T-helper 2 cell treated with Interferon-gamma antibody and Interleukin-4, amounts not matched to agents 100 ng/mL and 5 ng/mL, for 36 hours (primary cell): ENCODE data around the gene RTBDN. TPM values are rescaled to one million over a fixed set of nuclear protein-coding genes. Genes with fewer than 3 reads are reported as not detected.

ENCODE experiments used
- intact Hi-C: fragments of 100-400 bp; cut with micrococcal nuclease; formaldehyde crosslinking; loops from one replicate; pipeline ENCODE4 v1.15.1; 2023
- total RNA-seq: library from RNA; stranded (reverse); gene quantifications from 2 replicates; pipeline ENCODE4 v1.2.3, GENCODE V29; 2022

RTBDN gene
- total RNA-seq, 1 donor from 2014 or later = not detected

DNA sequence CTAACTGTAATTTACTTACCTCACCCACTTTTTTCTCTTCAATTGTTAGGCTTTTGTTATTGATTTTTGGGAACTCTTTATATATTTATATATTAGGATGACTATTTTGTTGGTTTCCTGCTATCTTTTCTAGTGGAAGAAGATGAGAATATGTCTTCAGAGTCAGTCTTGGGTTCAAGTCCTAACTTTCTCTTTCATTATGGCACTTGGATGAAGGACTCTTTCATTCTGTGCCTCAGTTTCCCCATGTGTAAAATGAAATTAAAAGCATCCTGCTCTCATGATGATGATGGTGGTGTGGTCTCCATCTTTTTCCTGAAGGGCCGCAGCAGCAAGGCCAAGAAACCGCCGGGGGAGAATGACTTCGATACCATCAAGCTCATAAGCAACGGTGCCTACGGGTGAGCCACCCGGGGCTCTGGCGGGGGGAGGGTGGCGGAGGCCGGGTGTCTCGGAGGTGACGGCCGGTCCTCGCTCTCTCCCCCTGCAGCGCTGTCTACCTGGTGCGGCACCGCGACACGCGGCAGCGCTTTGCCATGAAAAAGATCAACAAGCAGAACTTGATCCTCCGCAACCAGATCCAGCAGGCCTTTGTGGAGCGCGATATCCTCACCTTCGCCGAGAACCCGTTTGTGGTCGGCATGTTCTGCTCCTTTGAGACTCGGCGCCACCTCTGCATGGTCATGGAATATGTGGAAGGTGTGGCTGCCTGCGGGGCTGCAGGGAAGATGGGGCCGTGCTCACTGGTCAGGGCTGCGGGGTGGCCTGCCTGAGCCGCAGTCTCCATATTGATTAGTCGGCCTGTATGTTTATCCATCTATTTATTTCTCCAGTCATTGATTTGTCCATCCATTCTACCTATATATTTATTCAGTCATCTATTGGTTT lies 23.9 kb upstream of the RTBDN start:
- intact Hi-C loops = no loop called here

GRCh38 chr19:12856653-12857052 lies 22.3 kb upstream of the RTBDN start:
- intact Hi-C loops = no loop called here

- intact Hi-C loops = loop anchor here (1.0 to 5.0 kb wide), 3 partner anchors 81 to 171 kb away; no protein-coding TSS in a partner anchor
Measured at GRCh38 chr19:12847159-12848139, 13.1 kb upstream of the RTBDN start.

DNA sequence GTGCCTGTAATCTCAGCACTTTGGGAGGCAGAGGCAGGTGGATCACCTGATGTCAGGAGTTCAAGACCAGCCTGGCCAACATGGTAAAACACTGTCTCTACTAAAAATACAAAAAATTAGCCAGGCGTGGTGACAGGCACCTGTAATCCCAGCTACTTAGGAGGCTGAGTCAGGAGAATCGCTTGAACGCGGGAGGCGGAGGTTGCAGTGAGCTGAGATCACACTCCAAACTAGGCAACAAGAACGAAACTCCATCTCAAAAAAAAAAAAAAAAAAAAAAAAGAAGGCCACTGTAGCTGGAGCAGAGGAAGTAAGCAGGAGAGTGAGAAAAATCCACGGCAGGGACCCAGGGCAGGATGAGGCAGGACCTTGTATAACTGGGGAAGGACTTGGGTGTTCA lies 12.2 kb upstream of the RTBDN start:
- intact Hi-C loops = loop anchor here (1.0 to 5.0 kb wide), 3 partner anchors 80 to 170 kb away; no protein-coding TSS in a partner anchor

DNA sequence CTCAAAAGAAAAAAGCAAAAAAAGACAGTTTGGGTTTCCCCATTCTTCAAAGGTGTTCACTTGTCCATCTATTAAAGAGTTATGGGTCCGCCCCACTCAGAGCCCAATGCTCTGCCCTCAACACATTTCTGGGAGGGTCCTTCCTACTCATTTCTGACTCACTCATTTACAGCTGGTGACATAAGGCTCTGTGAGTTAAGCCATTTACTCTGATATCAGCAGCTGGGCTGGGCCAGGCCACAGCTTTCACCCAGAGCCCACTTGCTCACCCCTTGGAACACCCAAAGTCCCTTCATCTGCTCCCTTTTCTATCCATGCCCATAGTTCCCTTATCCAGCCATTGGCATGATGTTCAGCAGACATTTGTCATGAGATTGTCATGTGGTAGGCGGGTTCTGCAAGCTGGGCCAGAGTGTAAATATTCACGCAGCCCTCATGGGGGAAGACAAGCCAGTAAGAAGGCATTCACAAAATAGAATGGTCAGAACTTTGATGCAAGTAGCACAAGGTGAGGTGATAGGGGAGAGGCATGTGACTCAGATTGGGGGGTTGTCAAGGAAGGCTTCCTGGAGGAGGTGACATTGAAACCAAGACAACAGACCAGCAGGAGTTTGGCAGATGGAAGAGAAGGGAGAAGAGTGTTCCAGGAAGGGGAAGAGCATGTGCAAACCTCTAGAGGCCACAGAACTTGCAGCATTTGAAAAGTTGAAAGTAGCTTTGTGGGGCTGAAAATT lies 9.8 kb upstream of the RTBDN start:
- intact Hi-C loops = no loop called here

DNA sequence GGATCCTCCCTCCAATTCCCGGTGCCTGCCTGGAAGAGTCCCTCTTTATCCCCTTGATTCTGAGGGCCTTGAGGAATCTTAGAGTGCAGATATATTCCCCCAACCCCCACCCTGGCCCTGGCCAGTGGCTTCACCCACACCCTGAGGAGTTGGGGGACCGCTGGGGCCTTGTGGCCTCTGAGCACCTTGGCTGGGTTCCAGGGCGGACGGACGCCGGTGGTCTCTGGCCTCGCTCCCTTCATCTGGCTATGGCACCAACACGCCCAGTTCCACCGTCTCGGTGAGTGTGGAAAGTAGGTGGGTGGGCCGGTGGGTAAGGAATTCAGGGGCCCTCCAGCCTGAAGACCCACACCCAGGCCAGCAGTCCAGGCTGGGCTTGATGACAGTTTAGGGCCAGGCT lies 8.9 kb upstream of the RTBDN start:
- intact Hi-C loops = no loop called here

DNA sequence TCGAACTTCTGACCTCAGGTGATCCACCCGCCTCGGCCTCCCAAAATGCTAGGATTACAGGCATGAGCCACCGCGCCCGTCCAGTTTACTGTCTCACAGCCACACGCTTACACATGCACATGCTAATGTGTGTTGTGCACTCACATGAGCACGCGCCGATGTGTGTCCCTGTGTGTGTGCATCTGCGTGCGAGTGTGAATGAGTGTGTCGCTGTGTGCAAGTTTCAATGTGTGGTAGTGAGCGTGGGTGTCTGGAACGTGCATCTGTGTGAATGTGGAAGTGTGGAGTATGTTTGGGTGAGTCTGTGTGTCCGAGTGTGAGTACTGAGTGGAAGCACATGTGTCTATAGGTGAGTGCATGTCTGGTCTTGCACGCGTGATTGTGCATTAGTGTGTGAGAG lies 8.1 kb upstream of the RTBDN start:
- intact Hi-C loops = no loop called here

GRCh38 chr19:12841094-12841493 lies 6.7 kb upstream of the RTBDN start:
- intact Hi-C loops = no loop called here

DNA sequence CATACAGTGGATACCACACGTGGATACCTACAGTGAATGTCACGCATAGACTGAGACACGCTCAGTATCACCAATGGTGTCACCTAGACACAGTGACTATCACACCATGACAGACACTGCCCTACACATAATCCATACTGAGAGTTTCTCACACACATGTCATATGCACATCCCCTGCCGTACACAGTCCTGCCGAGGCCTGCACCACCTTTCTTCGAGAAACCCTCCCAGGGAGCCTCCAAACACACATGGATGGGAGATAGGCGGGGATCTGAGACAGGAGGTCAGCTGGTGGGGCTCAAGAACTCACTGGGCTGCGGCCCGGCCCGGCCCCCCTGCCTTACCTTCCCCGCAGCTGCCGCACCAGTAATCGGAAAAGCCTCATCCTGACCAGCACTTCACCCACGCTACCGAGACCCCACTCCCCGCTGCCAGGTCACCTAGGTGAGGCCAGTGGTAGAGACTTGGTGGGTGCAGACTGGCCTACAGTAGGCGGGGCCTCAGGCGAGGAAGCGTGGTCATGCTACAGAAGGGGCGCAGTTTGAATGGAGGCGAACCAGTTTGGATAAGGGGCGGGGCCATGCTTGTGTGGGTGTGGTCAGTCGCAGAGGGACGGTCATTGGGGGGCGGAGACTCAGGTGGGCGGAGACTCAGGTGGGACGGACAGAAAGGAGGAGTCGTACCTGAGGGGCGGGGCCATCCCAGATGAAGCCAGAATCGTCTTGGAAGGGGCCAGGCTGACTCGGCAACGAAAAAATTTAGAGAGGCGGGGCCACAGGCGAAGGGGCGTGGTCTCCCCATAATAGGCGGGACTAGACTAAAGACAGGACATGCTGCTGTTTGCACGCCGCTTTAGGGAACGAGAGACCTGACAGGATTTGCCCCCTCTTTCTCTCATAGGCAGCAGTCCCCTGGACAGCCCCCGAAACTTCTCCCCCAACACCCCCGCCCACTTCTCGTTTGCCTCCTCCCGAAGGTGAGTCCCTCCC lies 6.0 kb upstream of the RTBDN start:
- intact Hi-C loops = no loop called here

GRCh38 chr19:12838886-12839756 lies 4.7 kb upstream of the RTBDN start:
- intact Hi-C loops = no loop called here

DNA sequence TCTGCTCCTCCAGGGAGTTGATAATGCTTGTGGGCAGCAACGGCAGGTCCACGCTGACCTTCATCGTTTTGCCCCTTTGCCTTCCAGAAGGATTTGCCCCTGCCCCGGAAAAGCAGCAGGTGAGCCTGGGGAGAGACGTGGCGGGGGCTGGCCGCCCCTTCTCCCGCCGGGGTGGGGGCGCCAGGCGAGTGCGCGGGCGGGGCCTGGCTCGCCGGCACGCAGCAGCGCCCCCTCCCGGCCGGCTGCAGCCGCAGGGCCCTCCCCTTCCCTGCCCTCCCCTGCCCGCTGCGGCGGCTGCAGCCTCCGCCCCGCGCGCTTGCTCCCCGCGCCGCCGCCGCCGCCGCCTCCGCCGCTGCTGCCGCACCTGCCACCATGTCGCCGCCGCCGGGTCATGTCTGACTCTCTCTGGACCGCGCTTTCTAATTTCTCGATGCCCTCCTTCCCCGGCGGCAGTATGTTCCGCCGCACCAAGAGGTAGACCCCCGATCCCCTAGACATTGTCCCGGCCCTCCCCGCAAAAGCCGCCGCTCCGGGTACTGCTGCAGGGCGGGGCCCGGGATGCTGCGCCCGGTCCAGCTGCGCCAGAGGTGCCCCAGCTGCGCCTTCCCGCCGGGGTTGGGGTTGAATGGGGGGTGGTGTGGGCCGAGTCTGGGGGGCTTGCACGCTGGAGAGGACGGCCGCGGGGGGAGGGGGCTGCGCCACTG lies 4.0 kb upstream of the RTBDN start, which contains the start of gene MAST1:
Gene MAST1, plus strand, starts transcription at position 334 of the 704 bp plus-strand sequence. Its CDS starts 58 bp downstream, at position 392.
- intact Hi-C loops = no loop called here

GRCh38 chr19:12837225-12837624 lies 2.8 kb upstream of the RTBDN start:
- intact Hi-C loops = no loop called here

- intact Hi-C loops = no loop called here
Measured at GRCh38 chr19:12836529-12836863, 2.1 kb upstream of the RTBDN start.

DNA sequence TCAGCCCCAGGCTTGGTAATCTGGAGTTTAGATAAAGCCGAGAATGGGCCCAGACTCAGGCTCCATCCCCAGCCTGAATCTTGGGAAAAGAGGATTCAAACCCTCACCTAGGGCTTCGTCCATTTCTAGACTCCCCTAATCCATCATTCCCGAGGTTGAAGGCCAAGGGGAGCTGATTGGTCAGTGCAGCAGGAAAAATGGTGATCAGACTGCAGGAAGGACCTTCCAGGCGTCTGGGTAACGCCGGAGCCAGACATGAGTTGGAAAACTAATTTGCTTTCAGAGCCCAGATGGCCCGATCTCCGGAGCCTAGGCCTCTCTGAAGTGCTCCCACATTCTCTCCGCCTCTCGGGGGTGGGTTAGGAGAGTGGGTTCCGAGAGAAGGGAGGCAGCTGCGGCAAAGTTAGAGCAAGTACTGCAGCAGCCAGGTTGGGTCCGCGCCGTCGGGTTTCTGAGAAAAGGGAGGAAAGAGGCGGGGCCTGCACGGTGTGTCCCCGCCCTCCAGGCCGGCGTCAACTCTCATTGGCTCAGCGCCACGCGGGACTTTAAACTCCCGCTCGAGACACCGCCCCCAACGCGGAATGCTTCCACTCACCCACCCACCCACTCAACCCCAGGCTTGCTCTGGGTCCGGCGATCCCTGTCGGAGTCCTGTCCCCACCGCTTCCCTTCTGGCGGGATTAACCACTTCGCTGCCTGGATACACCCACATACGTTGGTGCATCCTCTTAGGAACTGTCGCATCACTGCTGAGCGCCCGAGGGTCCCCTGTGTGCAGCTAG lies 788 bp upstream of the RTBDN start:
- intact Hi-C loops = no loop called here

- intact Hi-C loops = no loop called here
Measured at GRCh38 chr19:12833738-12834565, 427 bp downstream of the RTBDN start.

DNA sequence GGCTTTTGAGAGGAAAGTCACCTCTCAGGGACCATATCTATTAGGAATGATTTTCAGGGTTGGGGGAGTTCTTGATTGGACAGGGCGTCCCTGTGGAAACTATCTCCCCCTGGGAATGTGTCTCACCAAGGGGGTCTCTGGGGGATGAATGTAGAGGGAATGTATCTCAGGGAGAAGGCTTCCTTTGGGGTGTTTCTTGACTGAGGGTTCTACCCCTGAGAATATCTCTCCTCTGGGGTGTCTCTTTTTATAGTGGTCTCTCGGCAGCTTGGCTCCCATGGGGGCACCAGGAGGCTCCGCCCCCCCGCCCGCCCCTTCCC lies 1.0 kb downstream of the RTBDN start:
- intact Hi-C loops = no loop called here

- intact Hi-C loops = no loop called here
Measured at GRCh38 chr19:12828494-12828893, 5.9 kb downstream of the RTBDN start.
